ENCODE data around the gene UBB. TPM values are rescaled to one million over a fixed set of nuclear protein-coding genes. Genes with fewer than 3 reads are reported as not detected.

Gene UBB
- total and polyA plus RNA-seq, 2 donors from 2014 or later = 1,214 to 2,605 TPM

DNA sequence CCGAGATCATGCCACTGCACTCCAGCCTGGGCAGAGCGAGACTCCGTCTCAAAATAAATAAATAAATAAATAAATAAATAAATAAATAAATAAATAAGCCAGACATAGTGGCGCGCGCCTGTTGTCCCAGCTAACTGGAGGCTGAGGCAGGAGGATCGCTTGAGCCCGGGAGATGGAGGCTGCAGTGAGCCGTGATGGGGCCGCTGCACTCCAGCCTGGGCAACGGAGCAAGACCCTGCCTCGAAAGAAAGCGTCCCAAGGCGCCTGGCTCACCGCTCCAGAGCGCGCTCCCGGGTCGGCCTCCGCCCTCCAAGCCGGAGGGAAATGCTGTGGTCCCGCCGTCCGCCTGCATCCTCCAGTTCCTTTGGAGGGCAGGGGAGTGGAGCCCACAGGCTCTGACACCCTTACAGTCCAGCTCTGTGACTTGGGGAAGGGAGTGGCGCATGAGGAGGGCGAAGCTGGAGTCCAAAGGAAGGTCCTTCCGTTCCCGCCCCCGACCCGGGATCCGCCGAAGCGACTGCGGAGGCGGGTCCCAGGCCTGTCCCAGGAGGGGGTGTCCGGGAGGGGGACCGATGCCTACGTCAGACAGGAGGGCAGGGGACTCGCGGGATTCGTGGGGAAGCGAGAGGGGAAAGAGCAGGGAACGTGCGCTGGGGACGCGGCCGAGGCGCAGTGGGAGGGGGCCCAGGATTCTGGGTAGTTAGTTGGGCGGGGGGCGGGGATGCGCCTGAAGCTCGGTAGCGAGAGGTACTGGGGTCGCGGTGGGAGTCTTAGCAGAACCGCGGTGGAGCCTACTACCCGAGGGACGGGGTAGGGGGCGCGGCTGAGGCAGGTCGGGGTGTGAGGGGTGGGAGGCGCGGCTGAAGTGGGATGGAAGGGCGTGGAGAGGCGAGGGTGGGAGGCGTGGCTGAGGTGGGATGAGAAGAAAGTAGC lies 26.1 kb downstream of the UBB start:
- H3K4me1 ChIP-seq (ENCODE audit: control insufficient read depth in 2 of 3, insufficient read depth in 2 of 3, low read depth in 1 of 3, low read length in 3 of 3) = peaks cover 0 to 5% (median 0%) of the 10 kb centered on the region in 3 donors
- intact Hi-C loops (cut with DNase I) = no loop called here
- FAIRE-seq (no peak), DNase-seq (peak; percentile 73 to 86 (median 86))
- peak overlapping the region; percentile 47 to 59 (median 56) for H3K4me3 ChIP-seq (ENCODE audit: low read length in 3 of 3)
- H3K27me3 ChIP-seq (ENCODE audit: control insufficient read depth, insufficient read depth, low read length) = no peaks in the 10 kb centered on the region
- TF ChIP-seq, protein P1, sequence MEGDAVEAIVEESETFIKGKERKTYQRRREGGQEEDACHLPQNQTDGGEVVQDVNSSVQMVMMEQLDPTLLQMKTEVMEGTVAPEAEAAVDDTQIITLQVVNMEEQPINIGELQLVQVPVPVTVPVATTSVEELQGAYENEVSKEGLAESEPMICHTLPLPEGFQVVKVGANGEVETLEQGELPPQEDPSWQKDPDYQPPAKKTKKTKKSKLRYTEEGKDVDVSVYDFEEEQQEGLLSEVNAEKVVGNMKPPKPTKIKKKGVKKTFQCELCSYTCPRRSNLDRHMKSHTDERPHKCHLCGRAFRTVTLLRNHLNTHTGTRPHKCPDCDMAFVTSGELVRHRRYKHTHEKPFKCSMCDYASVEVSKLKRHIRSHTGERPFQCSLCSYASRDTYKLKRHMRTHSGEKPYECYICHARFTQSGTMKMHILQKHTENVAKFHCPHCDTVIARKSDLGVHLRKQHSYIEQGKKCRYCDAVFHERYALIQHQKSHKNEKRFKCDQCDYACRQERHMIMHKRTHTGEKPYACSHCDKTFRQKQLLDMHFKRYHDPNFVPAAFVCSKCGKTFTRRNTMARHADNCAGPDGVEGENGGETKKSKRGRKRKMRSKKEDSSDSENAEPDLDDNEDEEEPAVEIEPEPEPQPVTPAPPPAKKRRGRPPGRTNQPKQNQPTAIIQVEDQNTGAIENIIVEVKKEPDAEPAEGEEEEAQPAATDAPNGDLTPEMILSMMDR (IDR thresholded peaks at IDR 0.05; ENCODE audit: borderline replicate concordance, extremely low read depth, insufficient read depth) = no peak
- no peaks in the 10 kb centered on the region for H3K36me3 ChIP-seq (ENCODE audit: control insufficient read depth in 2 of 3, insufficient read depth in 3 of 3, low read length in 3 of 3)
- peak overlapping the region; percentile 43 to 65 for H3K27ac ChIP-seq (ENCODE audit: low read depth in 2 of 2, low read length in 2 of 2)
- no peaks in the 10 kb centered on the region for H3K9me3 ChIP-seq (ENCODE audit: control insufficient read depth in 2 of 3, insufficient read depth in 1 of 3, low read length in 3 of 3)
- H3K9ac ChIP-seq (ENCODE audit: low read length in 3 of 3) = peak overlapping the region in 2 of 3 donors; percentile 16 to 61

DNA sequence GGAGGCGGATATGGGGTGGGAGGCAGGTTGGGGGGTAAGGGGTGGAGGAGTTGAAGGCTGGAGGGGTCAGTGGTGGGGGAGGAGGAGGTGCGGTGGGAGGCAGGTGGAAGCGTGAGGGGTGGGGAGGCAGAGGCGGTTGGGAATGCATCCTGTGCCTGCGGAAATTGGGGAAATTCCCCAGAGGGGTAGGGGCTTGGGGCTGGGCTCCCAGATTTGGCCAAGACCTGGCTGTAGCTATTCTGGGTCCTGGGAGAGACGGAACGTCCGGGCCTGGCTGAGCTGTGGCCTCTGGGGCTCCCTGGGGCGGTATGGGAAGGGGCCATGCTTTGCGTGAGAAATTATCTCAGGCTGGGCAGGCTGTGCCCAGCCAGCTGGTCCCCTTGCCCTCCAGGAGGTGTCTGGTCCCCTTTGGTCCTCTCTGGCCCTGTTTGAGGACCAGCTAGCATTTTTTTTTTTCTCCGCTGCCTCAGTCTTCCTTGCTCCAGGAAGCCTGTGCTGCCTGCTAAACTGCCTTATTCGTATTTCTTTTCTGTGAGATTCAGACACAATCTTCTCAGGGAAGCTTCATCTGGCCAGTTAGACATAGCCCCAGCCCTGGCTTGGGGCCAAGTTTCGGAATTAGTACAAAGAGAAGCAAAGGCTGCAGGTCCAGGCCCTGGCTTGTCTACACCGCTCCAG lies 27.2 kb downstream of the UBB start:
- FAIRE-seq = no peak
- Histone ChIP-seq H3K4me3 (ENCODE audit: low read length in 3 of 3) (no peak overlapping the region), H3K9me3 (ENCODE audit: control insufficient read depth in 2 of 3, insufficient read depth in 1 of 3, low read length in 3 of 3) (no peaks in the 10 kb centered on the region), H3K9ac (ENCODE audit: low read length in 3 of 3) (no peak overlapping the region), H3K4me1 (ENCODE audit: control insufficient read depth in 2 of 3, insufficient read depth in 2 of 3, low read depth in 1 of 3, low read length in 3 of 3) (peaks cover 0 to 5% (median 0%) of the 10 kb centered on the region in 3 donors), H3K27me3 (ENCODE audit: control insufficient read depth, insufficient read depth, low read length) (no peaks in the 10 kb centered on the region), H3K27ac (ENCODE audit: low read depth in 2 of 2, low read length in 2 of 2) (peak overlapping the region in 1 of 2 donors; percentile 61), H3K36me3 (ENCODE audit: control insufficient read depth in 2 of 3, insufficient read depth in 3 of 3, low read length in 3 of 3) (no peaks in the 10 kb centered on the region)
- TF ChIP-seq, protein P1 (IDR thresholded peaks at IDR 0.05; ENCODE audit: borderline replicate concordance, extremely low read depth, insufficient read depth) = no peak
- intact Hi-C loops (cut with DNase I) = no loop called here
- peak in 3 of 5 donors; percentile 31 to 87 (median 65) for DNase-seq

DNA sequence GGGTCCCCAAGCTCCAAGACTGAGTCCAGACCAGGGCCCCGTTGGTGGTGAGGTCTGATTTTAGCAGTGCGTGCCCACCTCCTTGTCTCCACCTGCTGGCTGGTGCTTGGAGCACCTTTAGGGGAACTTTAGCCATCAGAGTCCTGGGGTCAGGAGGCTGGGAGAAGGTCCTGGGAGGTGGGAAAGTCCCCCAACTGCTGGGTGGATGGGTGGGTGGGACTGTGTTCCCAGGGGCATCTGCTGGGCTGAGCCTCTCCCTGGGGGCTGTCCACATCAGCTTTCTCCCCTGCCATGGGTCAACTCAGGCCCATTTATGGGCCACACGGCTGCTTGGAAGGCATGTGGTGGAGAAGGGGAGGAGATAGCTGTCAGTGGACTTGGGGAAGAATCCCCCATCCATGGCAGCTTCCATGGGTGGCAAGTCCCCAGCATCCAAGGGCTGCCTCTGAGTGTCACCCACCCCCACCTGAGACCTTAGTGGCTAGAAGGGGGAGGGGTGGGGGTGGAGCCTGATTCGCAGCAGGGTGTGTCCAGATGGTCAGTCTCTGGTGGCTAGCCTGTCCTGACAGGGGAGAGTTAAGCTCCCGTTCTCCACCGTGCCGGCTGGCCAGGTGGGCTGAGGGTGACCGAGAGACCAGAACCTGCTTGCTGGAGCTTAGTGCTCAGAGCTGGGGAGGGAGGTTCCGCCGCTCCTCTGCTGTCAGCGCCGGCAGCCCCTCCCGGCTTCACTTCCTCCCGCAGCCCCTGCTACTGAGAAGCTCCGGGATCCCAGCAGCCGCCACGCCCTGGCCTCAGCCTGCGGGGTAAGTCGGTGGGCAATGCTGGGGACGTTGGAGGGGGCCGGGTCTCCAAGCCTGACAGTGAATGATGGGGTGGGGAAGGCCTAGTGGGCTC lies 34.4 kb downstream of the UBB start, which contains the start of gene TRPV2:
TRPV2 (plus strand) TSS at position 541 of the 894 bp plus-strand sequence. CDS start 2,098 bp downstream, outside the sequence.
- peak within 1 kb of the TSS in 2 of 3 donors; percentile 48 to 51 for H3K9ac ChIP-seq (ENCODE audit: low read length in 3 of 3)
- peak within 1 kb of the TSS; percentile 83 to 91 for H3K27ac ChIP-seq (ENCODE audit: low read depth in 2 of 2, low read length in 2 of 2)
- H3K9me3 ChIP-seq (ENCODE audit: control insufficient read depth in 2 of 3, insufficient read depth in 1 of 3, low read length in 3 of 3) = no peaks in the 10 kb centered on the region
- TF ChIP-seq, protein P1 (IDR thresholded peaks at IDR 0.05; ENCODE audit: borderline replicate concordance, extremely low read depth, insufficient read depth) = peak; percentile 20
- FAIRE-seq (no peak), DNase-seq (peak in 2 of 5 donors; percentile 13 to 27)
- H3K4me1 ChIP-seq (ENCODE audit: control insufficient read depth in 2 of 3, insufficient read depth in 2 of 3, low read depth in 1 of 3, low read length in 3 of 3) = peaks cover 0 to 6% (median 6%) of the 10 kb centered on the region in 3 donors
- intact Hi-C loops (cut with DNase I) = no loop called here
- H3K4me3 ChIP-seq (ENCODE audit: low read length in 3 of 3) = peak within 1 kb of the TSS; percentile 39 to 63 (median 59)
- H3K36me3 ChIP-seq (ENCODE audit: control insufficient read depth in 2 of 3, insufficient read depth in 3 of 3, low read length in 3 of 3) = no peaks in the 10 kb centered on the region
- H3K27me3 ChIP-seq (ENCODE audit: control insufficient read depth, insufficient read depth, low read length) = no peaks in the 10 kb centered on the region
